Renal cortical epithelial cell (primary cell): Measurements from ENCODE around the gene ARTN. TPM values are rescaled to one million over a fixed set of nuclear protein-coding genes. Genes with fewer than 3 reads are reported as not detected.
A peak's percentile ranks its signal among the peaks of the same experiment; 100 is the strongest.

Experiments
- DNase-seq: peaks from one replicate; pipeline ENCODE4 v3.0.0-alpha.2; 2011; ENCODE audit warnings: low read depth
- total RNA-seq: library from RNA; depleted of rRNA; stranded (reverse); fragments of >200 nt; gene quantifications from 2 replicates; pipeline ENCODE4 v1.2.3, GENCODE V29; 2014

Gene ARTN
- total RNA-seq, 1 donor from 2014 or later = 0.40 TPM

DNA sequence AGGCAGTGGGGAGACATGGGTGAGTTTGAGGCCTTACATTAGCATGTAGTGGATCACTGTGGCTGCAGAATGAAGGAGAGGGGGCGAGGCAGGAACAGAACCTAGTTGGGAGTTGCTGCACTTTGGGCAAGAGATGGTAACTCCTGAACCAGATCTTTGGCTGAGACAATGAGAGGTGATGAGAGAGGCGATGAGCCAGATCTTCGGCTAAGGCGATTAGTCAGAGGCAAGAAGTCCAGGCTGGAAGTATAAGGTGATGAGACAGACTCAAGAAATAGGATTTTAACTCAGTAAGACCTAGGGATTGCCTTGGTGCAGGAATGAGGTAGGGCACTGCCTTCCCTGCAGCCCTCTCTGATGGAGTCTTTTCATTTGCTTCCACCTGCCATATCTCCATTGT is 9.1 kb upstream of the ARTN start:
- DNase-seq = peak; percentile 23

GRCh38 chr1:43925846-43926245 is 7.8 kb upstream of the ARTN start:
- no peak for DNase-seq

DNA sequence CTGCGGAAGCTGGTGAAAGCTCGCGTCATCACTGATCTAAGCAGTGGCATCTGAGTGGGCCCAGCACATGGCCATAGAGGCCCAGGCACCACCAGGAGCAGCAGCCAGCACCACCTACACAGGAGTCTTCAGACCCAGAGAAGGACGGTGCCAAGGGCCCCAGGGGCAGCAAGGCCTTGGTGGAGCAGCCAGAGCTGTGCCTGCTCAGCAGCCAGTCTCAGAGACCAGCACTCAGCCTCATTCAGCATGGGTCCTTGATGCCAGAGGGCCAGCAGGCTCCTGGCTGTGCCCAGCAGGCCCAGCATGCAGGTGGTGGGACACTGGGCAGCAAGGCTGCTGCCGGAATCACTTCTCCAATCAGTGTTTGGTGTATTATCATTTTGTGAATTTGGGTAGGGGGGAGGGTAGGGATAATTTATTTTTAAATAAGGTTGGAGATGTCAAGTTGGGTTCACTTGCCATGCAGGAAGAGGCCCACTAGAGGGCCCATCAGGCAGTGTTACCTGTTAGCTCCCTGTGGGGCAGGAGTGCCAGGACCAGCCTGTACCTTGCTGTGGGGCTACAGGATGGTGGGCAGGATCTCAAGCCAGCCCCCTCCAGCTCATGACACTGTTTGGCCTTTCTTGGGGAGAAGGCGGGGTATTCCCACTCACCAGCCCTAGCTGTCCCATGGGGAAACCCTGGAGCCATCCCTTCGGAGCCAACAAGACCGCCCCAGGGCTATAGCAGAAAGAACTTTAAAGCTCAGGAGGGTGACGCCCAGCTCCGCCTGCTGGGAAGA is 3.2 kb upstream of the ARTN start:
- no peak for DNase-seq

- no peak for DNase-seq
Measured at GRCh38 chr1:43930949-43931275, 2.7 kb upstream of the ARTN start.

- DNase-seq = no peak
Measured at GRCh38 chr1:43931711-43932660, 1.6 kb upstream of the ARTN start.

- peak; percentile 26 for DNase-seq
Measured at GRCh38 chr1:43932786-43933385, 715 bp upstream of the ARTN start.

DNA sequence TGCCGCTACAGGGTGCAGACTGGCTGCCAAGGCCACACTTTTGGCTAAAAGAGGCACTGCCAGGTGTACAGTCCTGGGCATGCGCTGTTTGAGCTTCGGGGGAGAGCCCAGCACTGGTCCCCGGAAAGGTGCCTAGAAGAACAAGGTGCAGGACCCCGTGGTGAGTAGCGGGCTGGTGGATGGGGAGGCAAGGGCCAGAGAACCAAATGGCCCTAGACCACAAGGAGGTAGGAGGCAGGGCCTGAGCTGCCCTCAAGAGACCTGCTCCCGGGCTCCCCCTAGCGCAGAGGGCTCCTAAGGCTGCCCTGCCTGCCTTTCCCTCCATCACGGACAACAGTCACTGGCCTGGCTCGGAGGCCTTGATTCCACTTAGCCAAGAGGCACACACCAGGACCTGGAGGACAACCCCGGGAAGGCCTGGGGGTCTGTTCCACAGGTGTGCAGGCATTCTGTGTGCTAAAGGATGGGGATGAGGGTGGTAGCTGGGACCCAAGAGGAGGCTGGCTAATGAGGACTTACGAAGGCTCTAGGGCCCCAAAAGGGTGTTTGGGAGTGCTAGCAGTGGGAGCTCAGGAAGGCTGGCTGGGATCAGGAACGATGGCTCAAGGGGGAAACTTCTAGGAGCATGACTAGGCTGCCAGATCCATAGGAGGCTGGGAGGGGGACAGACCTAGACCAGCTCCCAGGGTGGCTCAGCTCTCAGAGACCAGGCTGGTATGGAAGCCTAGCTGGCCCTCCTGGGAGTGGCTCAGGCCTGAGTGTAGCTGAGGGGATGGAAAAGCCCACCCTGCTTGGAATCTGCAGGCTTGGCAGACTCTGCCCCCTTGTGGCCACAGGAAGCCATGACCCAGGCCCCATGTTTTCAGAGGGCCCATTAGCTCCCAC is 742 bp downstream of the ARTN start:
- peak; percentile 30 for DNase-seq

DNA sequence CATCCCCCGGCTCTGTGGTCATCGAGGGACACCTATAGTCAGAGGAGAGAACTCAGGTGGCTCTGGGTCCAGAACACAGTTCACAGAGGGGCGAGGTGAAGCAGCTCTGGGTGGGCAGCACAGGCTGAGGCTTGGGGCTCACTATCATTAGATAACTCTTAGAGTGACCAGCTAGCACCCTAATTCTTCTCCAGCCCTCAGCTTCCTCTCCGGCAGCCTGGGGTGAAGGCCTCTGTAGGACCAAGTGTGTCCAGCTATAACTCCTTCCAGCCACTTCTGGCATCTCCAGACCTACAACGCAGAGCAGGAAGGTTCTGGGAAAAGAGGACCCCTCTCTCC is 1.4 kb downstream of the ARTN start:
- no peak for DNase-seq

GRCh38 chr1:43935711-43936427 is 2.3 kb downstream of the ARTN start:
- peak; percentile 18 for DNase-seq

DNA sequence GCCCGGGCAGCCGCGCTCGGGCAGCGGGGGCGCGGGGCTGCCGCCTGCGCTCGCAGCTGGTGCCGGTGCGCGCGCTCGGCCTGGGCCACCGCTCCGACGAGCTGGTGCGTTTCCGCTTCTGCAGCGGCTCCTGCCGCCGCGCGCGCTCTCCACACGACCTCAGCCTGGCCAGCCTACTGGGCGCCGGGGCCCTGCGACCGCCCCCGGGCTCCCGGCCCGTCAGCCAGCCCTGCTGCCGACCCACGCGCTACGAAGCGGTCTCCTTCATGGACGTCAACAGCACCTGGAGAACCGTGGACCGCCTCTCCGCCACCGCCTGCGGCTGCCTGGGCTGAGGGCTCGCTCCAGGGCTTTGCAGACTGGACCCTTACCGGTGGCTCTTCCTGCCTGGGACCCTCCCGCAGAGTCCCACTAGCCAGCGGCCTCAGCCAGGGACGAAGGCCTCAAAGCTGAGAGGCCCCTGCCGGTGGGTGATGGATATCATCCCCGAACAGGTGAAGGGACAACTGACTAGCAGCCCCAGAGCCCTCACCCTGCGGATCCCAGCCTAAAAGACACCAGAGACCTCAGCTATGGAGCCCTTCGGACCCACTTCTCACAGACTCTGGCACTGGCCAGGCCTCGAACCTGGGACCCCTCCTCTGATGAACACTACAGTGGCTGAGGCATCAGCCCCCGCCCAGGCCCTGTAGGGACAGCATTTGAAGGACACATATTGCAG is 3.0 kb downstream of the ARTN start:
- DNase-seq = no peak

- peak; percentile 92 for DNase-seq
Measured at GRCh38 chr1:43937179-43937865, 3.7 kb downstream of the ARTN start.

DNA sequence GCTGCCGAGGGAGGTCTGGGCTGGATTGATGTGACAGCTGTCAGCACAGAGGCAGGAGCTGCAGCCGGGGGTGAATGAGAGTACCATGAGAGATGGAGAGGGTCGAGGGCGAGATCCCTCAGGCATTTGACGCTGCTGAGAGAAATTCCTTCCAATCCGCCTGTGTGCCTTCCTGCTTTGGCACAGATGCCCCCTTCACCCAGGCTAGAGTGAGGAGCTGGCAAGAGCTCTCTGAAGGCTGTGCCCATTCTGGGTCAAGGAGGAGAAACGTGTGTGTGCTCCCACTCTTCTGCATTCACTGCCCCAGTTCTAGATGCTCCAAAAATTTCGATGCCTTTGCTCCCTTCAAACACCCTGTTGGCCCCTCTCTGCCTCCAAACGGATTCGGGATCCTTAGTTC is 4.8 kb downstream of the ARTN start:
- DNase-seq = no peak

- DNase-seq = no peak
Measured at GRCh38 chr1:43938892-43939587, 5.4 kb downstream of the ARTN start.

DNA sequence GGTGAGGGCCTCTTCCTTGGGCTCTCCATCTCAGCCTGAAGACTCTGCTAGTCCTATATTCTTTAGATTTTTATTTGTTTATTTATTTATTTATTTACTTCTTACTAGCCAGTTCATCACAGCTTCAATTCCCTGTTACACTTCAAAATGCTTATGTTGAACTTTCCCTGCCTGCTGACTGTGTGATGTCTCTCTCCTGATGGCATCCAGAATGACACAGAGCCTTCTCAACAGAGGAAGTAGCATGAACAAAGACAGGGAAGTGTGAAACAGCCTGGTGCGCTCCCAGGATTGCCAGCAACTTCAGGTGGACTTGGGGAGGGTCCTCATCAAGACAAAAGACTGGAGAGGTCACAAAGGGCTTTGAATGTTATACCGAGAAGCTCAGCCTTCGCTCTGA is 8.8 kb downstream of the ARTN start:
- DNase-seq = no peak

- DNase-seq = no peak
Measured at GRCh38 chr1:43944860-43945259, 11.3 kb downstream of the ARTN start.

DNA sequence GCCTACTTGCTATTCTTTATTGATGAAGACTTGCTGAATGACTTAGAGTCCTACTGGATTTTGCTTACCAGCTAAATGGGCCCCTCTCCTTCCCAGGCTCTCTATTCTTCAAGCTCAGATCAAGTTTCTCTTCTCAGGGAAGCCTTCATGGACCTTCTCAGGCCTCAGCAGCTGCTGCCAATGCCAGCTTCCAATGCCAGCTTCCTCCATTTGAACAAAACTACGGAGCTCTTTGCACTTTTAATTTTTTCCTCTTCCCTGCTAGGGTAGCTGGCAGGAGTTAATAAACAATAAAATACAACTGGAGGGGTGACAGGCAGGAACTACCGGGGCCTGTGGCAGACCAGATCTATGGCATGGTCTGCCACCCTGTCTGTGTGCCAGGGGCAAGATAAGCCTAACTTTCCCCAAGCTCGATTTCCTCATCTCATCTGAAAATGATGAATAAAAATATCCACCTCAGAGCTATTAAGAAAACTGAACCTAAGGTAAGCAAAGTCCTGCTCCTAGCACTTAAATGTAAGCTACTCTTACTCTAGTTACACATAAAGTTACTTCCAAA is 12.2 kb downstream of the ARTN start:
- DNase-seq = no peak

- peak; percentile 88 for DNase-seq
Measured at GRCh38 chr1:43946236-43947060, 12.8 kb downstream of the ARTN start, which contains the start of gene IPO13. Gene IPO13, plus strand, starts transcription at chr1:43946950. Its CDS starts 651 bp downstream, at chr1:43947601.
